Measurements from ENCODE around the gene SLC4A5. TPM values are rescaled to one million over a fixed set of nuclear protein-coding genes. Genes with fewer than 3 reads are reported as not detected.

SLC4A5 gene
- total RNA-seq, 1 donor from 2014 or later: 2.6 TPM

- Histone ChIP-seq H3K9me3 (ENCODE audit: control insufficient read depth in 3 of 3, low read length in 3 of 3) (no peaks in the 10 kb centered on the region), H3K9ac (ENCODE audit: low read depth in 1 of 3, low read length in 3 of 3) (no peak overlapping the region), H3K36me3 (ENCODE audit: control insufficient read depth in 3 of 3, insufficient read depth in 3 of 3, low read length in 3 of 3) (peaks cover 84 to 88% (median 88%) of the 10 kb centered on the region in 3 donors), H3K27me3 (ENCODE audit: control insufficient read depth in 3 of 3, insufficient read depth in 3 of 3, low read length in 3 of 3) (no peaks in the 10 kb centered on the region), H3K4me3 (ENCODE audit: low read length in 3 of 3) (no peak overlapping the region), H3K27ac (ENCODE audit: low read depth, low read length) (no peak overlapping the region), H3K4me1 (ENCODE audit: control insufficient read depth in 3 of 3, insufficient read depth in 3 of 3, low read length in 3 of 3) (peaks cover 16 to 23% (median 17%) of the 10 kb centered on the region in 3 donors)
Observed at GRCh38 chr2:74368499-74368898, 25.3 kb upstream of the SLC4A5 start.

- H3K4me1 ChIP-seq (ENCODE audit: control insufficient read depth in 3 of 3, insufficient read depth in 3 of 3, low read length in 3 of 3): peaks cover 15 to 18% (median 15%) of the 10 kb centered on the region in 3 donors
- H3K9ac ChIP-seq (ENCODE audit: low read depth in 1 of 3, low read length in 3 of 3): no peak overlapping the region
- no peak overlapping the region for H3K4me3 ChIP-seq (ENCODE audit: low read length in 3 of 3)
- H3K27me3 ChIP-seq (ENCODE audit: control insufficient read depth in 3 of 3, insufficient read depth in 3 of 3, low read length in 3 of 3): no peaks in the 10 kb centered on the region
- no peak overlapping the region for H3K27ac ChIP-seq (ENCODE audit: low read depth, low read length)
- H3K36me3 ChIP-seq (ENCODE audit: control insufficient read depth in 3 of 3, insufficient read depth in 3 of 3, low read length in 3 of 3): peaks cover 90 to 95% (median 92%) of the 10 kb centered on the region in 3 donors
- H3K9me3 ChIP-seq (ENCODE audit: control insufficient read depth in 3 of 3, low read length in 3 of 3): no peaks in the 10 kb centered on the region
Observed at GRCh38 chr2:74367789-74368188, 24.6 kb upstream of the SLC4A5 start.

GRCh38 chr2:74366036-74366435 is 22.8 kb upstream of the SLC4A5 start:
- Histone ChIP-seq H3K27me3 (ENCODE audit: control insufficient read depth in 3 of 3, insufficient read depth in 3 of 3, low read length in 3 of 3) (no peaks in the 10 kb centered on the region), H3K9me3 (ENCODE audit: control insufficient read depth in 3 of 3, low read length in 3 of 3) (no peaks in the 10 kb centered on the region), H3K9ac (ENCODE audit: low read depth in 1 of 3, low read length in 3 of 3) (no peak overlapping the region), H3K27ac (ENCODE audit: low read depth, low read length) (no peak overlapping the region), H3K36me3 (ENCODE audit: control insufficient read depth in 3 of 3, insufficient read depth in 3 of 3, low read length in 3 of 3) (peaks cover 94 to 99% (median 98%) of the 10 kb centered on the region in 3 donors), H3K4me1 (ENCODE audit: control insufficient read depth in 3 of 3, insufficient read depth in 3 of 3, low read length in 3 of 3) (peaks cover 13 to 15% (median 15%) of the 10 kb centered on the region in 3 donors), H3K4me3 (ENCODE audit: low read length in 3 of 3) (no peak overlapping the region)

GRCh38 chr2:74364533-74365505 is 21.6 kb upstream of the SLC4A5 start:
- Histone ChIP-seq H3K27ac (ENCODE audit: low read depth, low read length) (no peak overlapping the region), H3K27me3 (ENCODE audit: control insufficient read depth in 3 of 3, insufficient read depth in 3 of 3, low read length in 3 of 3) (no peaks in the 10 kb centered on the region), H3K9ac (ENCODE audit: low read depth in 1 of 3, low read length in 3 of 3) (peak overlapping the region in 2 of 3 donors; percentile 25 to 30), H3K36me3 (ENCODE audit: control insufficient read depth in 3 of 3, insufficient read depth in 3 of 3, low read length in 3 of 3) (peaks cover 90 to 99% (median 98%) of the 10 kb centered on the region in 3 donors), H3K4me3 (ENCODE audit: low read length in 3 of 3) (no peak overlapping the region), H3K9me3 (ENCODE audit: control insufficient read depth in 3 of 3, low read length in 3 of 3) (no peaks in the 10 kb centered on the region), H3K4me1 (ENCODE audit: control insufficient read depth in 3 of 3, insufficient read depth in 3 of 3, low read length in 3 of 3) (peaks cover 13 to 15% (median 15%) of the 10 kb centered on the region in 3 donors)

- Histone ChIP-seq H3K36me3 (ENCODE audit: control insufficient read depth in 3 of 3, insufficient read depth in 3 of 3, low read length in 3 of 3) (peaks cover 78 to 94% (median 85%) of the 10 kb centered on the region in 3 donors), H3K27me3 (ENCODE audit: control insufficient read depth in 3 of 3, insufficient read depth in 3 of 3, low read length in 3 of 3) (no peaks in the 10 kb centered on the region), H3K4me3 (ENCODE audit: low read length in 3 of 3) (no peak overlapping the region), H3K9me3 (ENCODE audit: control insufficient read depth in 3 of 3, low read length in 3 of 3) (no peaks in the 10 kb centered on the region), H3K27ac (ENCODE audit: low read depth, low read length) (no peak overlapping the region), H3K9ac (ENCODE audit: low read depth in 1 of 3, low read length in 3 of 3) (no peak overlapping the region), H3K4me1 (ENCODE audit: control insufficient read depth in 3 of 3, insufficient read depth in 3 of 3, low read length in 3 of 3) (peaks cover 13 to 15% (median 15%) of the 10 kb centered on the region in 3 donors)
Observed at GRCh38 chr2:74361327-74361726, 18.1 kb upstream of the SLC4A5 start.

- no peaks in the 10 kb centered on the region for H3K27me3 ChIP-seq (ENCODE audit: control insufficient read depth in 3 of 3, insufficient read depth in 3 of 3, low read length in 3 of 3)
- no peak overlapping the region for H3K4me3 ChIP-seq (ENCODE audit: low read length in 3 of 3)
- H3K36me3 ChIP-seq (ENCODE audit: control insufficient read depth in 3 of 3, insufficient read depth in 3 of 3, low read length in 3 of 3): peaks cover 43 to 62% (median 57%) of the 10 kb centered on the region in 3 donors
- no peaks in the 10 kb centered on the region for H3K4me1 ChIP-seq (ENCODE audit: control insufficient read depth in 3 of 3, insufficient read depth in 3 of 3, low read length in 3 of 3)
- no peak overlapping the region for H3K27ac ChIP-seq (ENCODE audit: low read depth, low read length)
- no peak overlapping the region for H3K9ac ChIP-seq (ENCODE audit: low read depth in 1 of 3, low read length in 3 of 3)
- no peaks in the 10 kb centered on the region for H3K9me3 ChIP-seq (ENCODE audit: control insufficient read depth in 3 of 3, low read length in 3 of 3)
Observed at GRCh38 chr2:74357627-74358026, 14.4 kb upstream of the SLC4A5 start.

- no peaks in the 10 kb centered on the region for H3K9me3 ChIP-seq (ENCODE audit: control insufficient read depth in 3 of 3, low read length in 3 of 3)
- H3K4me3 ChIP-seq (ENCODE audit: low read length in 3 of 3): no peak overlapping the region
- no peaks in the 10 kb centered on the region for H3K27me3 ChIP-seq (ENCODE audit: control insufficient read depth in 3 of 3, insufficient read depth in 3 of 3, low read length in 3 of 3)
- H3K36me3 ChIP-seq (ENCODE audit: control insufficient read depth in 3 of 3, insufficient read depth in 3 of 3, low read length in 3 of 3): no peaks in the 10 kb centered on the region
- no peak overlapping the region for H3K9ac ChIP-seq (ENCODE audit: low read depth in 1 of 3, low read length in 3 of 3)
- no peaks in the 10 kb centered on the region for H3K4me1 ChIP-seq (ENCODE audit: control insufficient read depth in 3 of 3, insufficient read depth in 3 of 3, low read length in 3 of 3)
- H3K27ac ChIP-seq (ENCODE audit: low read depth, low read length): no peak overlapping the region
Observed at GRCh38 chr2:74349889-74350288, 6.7 kb upstream of the SLC4A5 start.

- Histone ChIP-seq H3K36me3 (ENCODE audit: control insufficient read depth in 3 of 3, insufficient read depth in 3 of 3, low read length in 3 of 3) (no peaks in the 10 kb centered on the region), H3K9ac (ENCODE audit: low read depth in 1 of 3, low read length in 3 of 3) (no peak overlapping the region)
Observed at GRCh38 chr2:74347742-74348141, 4.5 kb upstream of the SLC4A5 start.

GRCh38 chr2:74347303-74347702 is 4.1 kb upstream of the SLC4A5 start:
- no peak overlapping the region for H3K9ac ChIP-seq (ENCODE audit: low read depth in 1 of 3, low read length in 3 of 3)
- H3K9me3 ChIP-seq (ENCODE audit: control insufficient read depth in 3 of 3, low read length in 3 of 3): no peaks in the 10 kb centered on the region
- no peak overlapping the region for H3K4me3 ChIP-seq (ENCODE audit: low read length in 3 of 3)
- no peaks in the 10 kb centered on the region for H3K36me3 ChIP-seq (ENCODE audit: control insufficient read depth in 3 of 3, insufficient read depth in 3 of 3, low read length in 3 of 3)
- H3K27me3 ChIP-seq (ENCODE audit: control insufficient read depth in 3 of 3, insufficient read depth in 3 of 3, low read length in 3 of 3): no peaks in the 10 kb centered on the region
- no peaks in the 10 kb centered on the region for H3K4me1 ChIP-seq (ENCODE audit: control insufficient read depth in 3 of 3, insufficient read depth in 3 of 3, low read length in 3 of 3)
- H3K27ac ChIP-seq (ENCODE audit: low read depth, low read length): no peak overlapping the region

More at GRCh38 chr2:74347742-74348141, 4.5 kb upstream of the SLC4A5 start:
- no peak overlapping the region for H3K4me3 ChIP-seq (ENCODE audit: low read length in 3 of 3)
- H3K27ac ChIP-seq (ENCODE audit: low read depth, low read length): no peak overlapping the region
- no peaks in the 10 kb centered on the region for H3K4me1 ChIP-seq (ENCODE audit: control insufficient read depth in 3 of 3, insufficient read depth in 3 of 3, low read length in 3 of 3)
- no peaks in the 10 kb centered on the region for H3K27me3 ChIP-seq (ENCODE audit: control insufficient read depth in 3 of 3, insufficient read depth in 3 of 3, low read length in 3 of 3)
- no peaks in the 10 kb centered on the region for H3K9me3 ChIP-seq (ENCODE audit: control insufficient read depth in 3 of 3, low read length in 3 of 3)

- Histone ChIP-seq H3K4me1 (ENCODE audit: control insufficient read depth in 3 of 3, insufficient read depth in 3 of 3, low read length in 3 of 3) (no peaks in the 10 kb centered on the region), H3K27ac (ENCODE audit: low read depth, low read length) (no peak overlapping the region), H3K4me3 (ENCODE audit: low read length in 3 of 3) (no peak overlapping the region), H3K27me3 (ENCODE audit: control insufficient read depth in 3 of 3, insufficient read depth in 3 of 3, low read length in 3 of 3) (no peaks in the 10 kb centered on the region), H3K9ac (ENCODE audit: low read depth in 1 of 3, low read length in 3 of 3) (no peak overlapping the region), H3K36me3 (ENCODE audit: control insufficient read depth in 3 of 3, insufficient read depth in 3 of 3, low read length in 3 of 3) (peaks cover 0 to 3% (median 0%) of the 10 kb centered on the region in 3 donors), H3K9me3 (ENCODE audit: control insufficient read depth in 3 of 3, low read length in 3 of 3) (no peaks in the 10 kb centered on the region)
Observed at GRCh38 chr2:74345272-74345943, 2.2 kb upstream of the SLC4A5 start.
